K562 (cell line): ENCODE measurements around the gene LMAN2L. TPM values are rescaled to one million over a fixed set of nuclear protein-coding genes. Genes with fewer than 3 reads are reported as not detected.

Experiments used
- BDP1 ChIP-seq: IDR thresholded peaks from 3 replicates; pipeline ENCODE4 v1.6.1; 2011; ENCODE audit not compliant: insufficient read length, insufficient read depth
- CHD1 ChIP-seq: fragments of 200-600 bp; sonication (generic); IDR thresholded peaks from one replicate; pipeline ENCODE4 v1.6.1; 2012; ENCODE audit warnings: mild to moderate bottlenecking, moderate library complexity, low read length, inconsistent platforms
- E2F1 ChIP-seq: sonication (generic); formaldehyde crosslinking; IDR thresholded peaks from 2 replicates; pipeline ENCODE4 v1.8.1; 2023; ENCODE audit warnings: mild to moderate bottlenecking, missing genetic modification reagents, moderate library complexity
- ELK3 ChIP-seq: fragments of 450-650 bp; formaldehyde crosslinking; IDR thresholded peaks from 2 replicates; pipeline ENCODE4 v1.4.0; 2020; ENCODE audit warnings: mild to moderate bottlenecking
- HDAC8 ChIP-seq: fragments of 450-650 bp; IDR thresholded peaks from 2 replicates; pipeline ENCODE4 v1.6.1; 2016; ENCODE audit warnings: mild to moderate bottlenecking, missing genetic modification characterization, moderate library complexity, missing compliant biosample characterization
- HDGF ChIP-seq: fragments of 450-650 bp; IDR thresholded peaks from 2 replicates; pipeline ENCODE4 v1.6.1; 2016
- KLF6 ChIP-seq: fragments of 250-450 bp; sonication (Bioruptor Pico); IDR thresholded peaks from 2 replicates; pipeline ENCODE4 v1.4.0; 2020; ENCODE audit warnings: mild to moderate bottlenecking, moderate library complexity, borderline replicate concordance
- MTA3 ChIP-seq: fragments of 450-650 bp; formaldehyde crosslinking; IDR thresholded peaks from 2 replicates; pipeline ENCODE4 v1.6.1; 2017; ENCODE audit warnings: mild to moderate bottlenecking, borderline replicate concordance
- PBX2 ChIP-seq, 2 experiments: IDR thresholded peaks in 1 of 2; conservative IDR thresholded peaks in 1 of 2; 2 replicates each; pipeline ENCODE4 v1.6.1; 2016; ENCODE audit warnings: low read depth in 2 of 2, mild to moderate bottlenecking in 1 of 2, missing compliant biosample characterization in 1 of 2, missing genetic modification characterization in 1 of 2, moderate library complexity in 1 of 2
- POLR2H ChIP-seq: IDR thresholded peaks from 2 replicates; pipeline ENCODE4 v1.6.1; 2016; ENCODE audit warnings: missing genetic modification characterization, low read depth, mild to moderate bottlenecking, control low read depth, missing compliant biosample characterization, moderate library complexity
- RNF2 ChIP-seq: sonication (generic); IDR thresholded peaks from 2 replicates; pipeline ENCODE4 v1.6.1; 2016
- SREBF1 ChIP-seq: fragments of 150-350 bp; IDR thresholded peaks from 2 replicates; pipeline ENCODE4 v1.6.1; 2014; ENCODE audit warnings: antibody characterized with exemption, low read depth, low read length, borderline replicate concordance
- ZNF277 ChIP-seq: fragments of 250-450 bp; sonication (Bioruptor Pico); IDR thresholded peaks from 2 replicates; pipeline ENCODE4 v1.8.0; 2022; ENCODE audit warnings: inconsistent platforms, mild to moderate bottlenecking, moderate library complexity, borderline replicate concordance
- ZNF583 ChIP-seq: fragments of 250-450 bp; sonication (Bioruptor Pico); IDR thresholded peaks from 2 replicates; pipeline ENCODE4 v1.4.0; 2020
- polyA plus RNA-seq, 8 experiments: library from polyadenylated mRNA; depleted of rRNA in 4 of 8; stranded (reverse) in 5 of 8; unstranded in 3 of 8; fragments of >200 nt; fragmentation: Nextera tagmentation in 2 of 8; fragmentation: Illumina TruSeq in 1 of 8; extraction: Ambion mirVana in 2 of 8; extraction: Trizol in 1 of 8; gene quantifications; 2 replicates each; pipeline versions ENCODE4 v1.2.1 to v1.2.3, GENCODE V29; 2011 to 2014; ENCODE audit warnings: inconsistent platforms in 1 of 8, missing spikeins in 1 of 8
- total RNA-seq, 7 experiments: library from RNA; depleted of rRNA in 6 of 7; stranded (reverse); fragments of >200 nt in 6 of 7; fragmentation: Illumina TruSeq in 2 of 7; extraction: Trizol in 2 of 7; gene quantifications; 2 replicates each; pipeline versions ENCODE4 v1.2.1 to v1.2.3, GENCODE V29; 2011 to 2021; ENCODE audit warnings: low replicate concordance in 1 of 7

Gene LMAN2L
- total and polyA plus RNA-seq, 9 of the 15 experiments (the other 6 are each of a cell fraction or from before 2014, with no cell fraction given) = 7.2 to 37.7 (median 12.5) TPM

GRCh38 chr2:96760986-96761832 lies 21.3 kb upstream of the LMAN2L start (continued):
- TF ChIP-seq KLF6 (CRISPR knock-in tag) (no peak), ELK3 (no peak), HDGF (0 out of 2 replicates have a peak, but pooled peaks have one; percentile 60), ZNF277 (CRISPR knock-in tag) (no peak), ZNF583 (CRISPR knock-in tag) (no peak), E2F1 (CRISPR knock-in tag) (0 out of 2 replicates have a peak, but pooled peaks have one; percentile 53), MTA3 (0 out of 2 replicates have a peak, but pooled peaks have one; percentile 43), BDP1 (no peak), POLR2H (tag) (no peak), HDAC8 (tag) (no peak), PBX2 (CRISPR knock-in tag; IDR thresholded peaks at IDR 0.05; ENCODE audit: low read depth) (no peak), PBX2 (tag; conservative IDR thresholded peaks at IDR 0.05; ENCODE audit: low read depth) (no peak), SREBF1 (no peak), CHD1 (no peak), RNF2 (no peak)
